ENCODE results near the gene TBC1D16. TPM values are rescaled to one million over a fixed set of nuclear protein-coding genes. Genes with fewer than 3 reads are reported as not detected.

The TBC1D16 gene
- total RNA-seq, 2 experiments from 2014 or later = 6.5 to 6.8 TPM

DNA sequence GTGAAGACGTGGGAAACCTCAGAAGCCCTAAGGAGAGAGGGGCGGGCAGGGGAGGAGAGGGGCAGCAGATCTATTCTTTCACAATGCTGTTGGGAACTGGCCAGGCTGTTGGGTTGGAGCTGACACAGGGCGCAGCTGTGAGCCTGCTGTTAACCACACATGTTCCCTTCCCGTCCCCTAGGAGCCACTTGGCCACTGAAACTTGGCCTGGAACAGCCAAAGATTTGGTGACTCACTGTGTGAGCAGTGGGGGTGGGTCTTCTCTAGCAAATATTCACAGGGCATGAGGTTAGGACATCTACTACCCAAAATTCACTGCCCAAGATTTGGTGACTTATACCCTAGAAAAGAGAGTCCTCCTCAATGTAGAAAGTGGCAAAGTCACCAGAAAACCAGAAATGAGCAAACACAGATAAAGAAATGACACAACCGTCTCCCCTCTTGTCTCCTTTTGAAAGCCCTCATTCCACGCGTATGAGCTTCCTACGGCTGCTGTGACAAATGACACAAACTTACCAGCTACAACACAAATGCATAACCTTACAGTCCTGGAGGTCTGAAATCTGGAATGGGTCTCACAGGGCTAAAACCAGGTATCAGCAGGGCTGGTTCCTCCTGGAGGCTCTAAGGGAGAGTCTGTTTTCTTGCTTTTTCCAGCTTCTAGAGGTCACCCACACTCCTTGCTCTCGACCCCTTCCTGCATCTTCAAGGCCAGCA is 6.3 kb downstream of the TBC1D16 start:
- CTCF ChIA-PET = interaction anchor here (0.9 kb wide), 1 partner anchor 24 kb away, joined by 3 read pairs; no protein-coding TSS in a partner anchor
- POLR2A ChIA-PET = interaction anchor here (0.6 kb wide), 1 partner anchor 8 kb away, joined by 3 read pairs; no protein-coding TSS in a partner anchor

- POLR2A ChIA-PET = no interaction called here
- CTCF ChIA-PET = interaction anchor here (1.1 kb wide), 1 partner anchor 20 kb away, joined by 3 read pairs; no protein-coding TSS in a partner anchor
Measured at GRCh38 chr17:80028030-80028429, 7.6 kb downstream of the TBC1D16 start.

DNA sequence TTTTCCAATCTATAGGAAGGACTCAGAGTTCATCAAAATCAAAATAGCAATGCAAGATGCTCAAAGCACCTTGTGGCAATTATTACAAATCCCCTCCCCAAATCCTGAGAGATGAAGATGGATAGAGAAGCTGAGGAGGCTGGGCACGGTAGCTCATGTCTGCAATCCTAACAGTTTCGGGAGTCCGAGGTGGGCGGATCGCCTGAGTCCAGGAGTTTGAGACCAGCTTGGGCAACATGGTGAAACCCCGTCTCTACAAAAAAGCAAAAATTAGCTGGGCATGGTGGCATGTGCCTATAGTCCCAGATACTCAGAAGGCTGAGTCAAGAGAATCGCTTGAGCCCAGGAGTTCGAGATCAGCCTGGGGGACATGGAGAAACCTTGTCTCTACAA is 8.6 kb downstream of the TBC1D16 start:
- ChIA-PET POLR2A (no interaction called here), CTCF (interaction anchor here (1.1 kb wide), 1 partner anchor 19 kb away, joined by 3 read pairs; no protein-coding TSS in a partner anchor)

GRCh38 chr17:80026359-80027042 is 9.2 kb downstream of the TBC1D16 start:
- CTCF ChIA-PET = interaction anchor here (1.3 kb wide), 1 partner anchor 18 kb away, joined by 4 read pairs; no protein-coding TSS in a partner anchor
- POLR2A ChIA-PET = no interaction called here

DNA sequence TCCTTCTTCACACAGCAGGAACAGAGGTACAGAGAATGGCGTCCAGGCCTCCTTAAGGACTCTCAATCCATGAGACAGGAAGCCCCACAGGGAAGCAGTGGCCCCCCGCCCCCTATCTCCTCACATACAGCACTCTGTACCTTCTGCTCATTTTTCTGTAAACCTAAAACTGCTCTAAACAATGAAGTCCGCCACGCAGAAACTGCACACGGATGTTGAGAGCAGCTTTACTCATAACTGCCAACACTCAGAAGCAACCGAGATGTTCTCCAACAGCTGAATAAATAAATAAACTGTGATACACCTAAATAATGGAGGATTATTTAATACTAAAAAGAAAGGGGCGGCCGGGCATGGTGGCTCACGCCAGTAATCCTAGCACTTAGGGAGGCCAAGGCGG is 9.9 kb downstream of the TBC1D16 start:
- POLR2A ChIA-PET = no interaction called here
- CTCF ChIA-PET = interaction anchor here (1.3 kb wide), 1 partner anchor 17 kb away, joined by 4 read pairs; no protein-coding TSS in a partner anchor

- CTCF ChIA-PET = interaction anchor here (0.6 kb wide), 1 partner anchor 20 kb away, joined by 3 read pairs; no protein-coding TSS in a partner anchor
- POLR2A ChIA-PET = no interaction called here
Measured at GRCh38 chr17:80025140-80025539, 10.5 kb downstream of the TBC1D16 start.

DNA sequence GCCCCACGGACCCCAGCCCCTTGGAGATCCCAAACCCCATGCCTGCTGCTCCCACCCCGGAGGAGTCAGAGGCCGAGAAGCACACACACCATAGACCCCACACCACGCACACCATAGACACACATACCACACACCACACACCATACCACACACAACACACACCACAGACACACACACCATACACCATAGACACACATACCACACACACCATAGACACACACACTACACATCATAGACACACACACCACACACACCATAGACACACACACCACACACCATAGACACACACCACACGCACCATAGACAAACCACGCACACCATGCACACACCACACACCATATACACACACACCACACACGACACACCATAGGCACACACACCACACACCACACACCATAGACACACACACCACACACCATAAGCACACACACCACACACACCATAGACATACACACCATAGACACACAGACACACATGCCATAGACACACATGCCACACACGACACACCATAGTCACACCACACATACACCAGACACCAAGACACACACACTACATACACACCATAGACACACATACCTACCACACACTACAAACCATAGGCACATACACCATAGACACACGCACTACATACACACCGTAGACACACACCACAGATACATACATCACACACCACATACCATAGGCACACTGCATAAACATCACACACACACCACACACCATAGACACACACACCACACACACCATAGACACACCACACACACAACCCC is 11.3 kb downstream of the TBC1D16 start:
- POLR2A ChIA-PET = no interaction called here
- CTCF ChIA-PET = no interaction called here

GRCh38 chr17:80023481-80024205 is 12.0 kb downstream of the TBC1D16 start:
- POLR2A ChIA-PET = no interaction called here
- CTCF ChIA-PET = no interaction called here

DNA sequence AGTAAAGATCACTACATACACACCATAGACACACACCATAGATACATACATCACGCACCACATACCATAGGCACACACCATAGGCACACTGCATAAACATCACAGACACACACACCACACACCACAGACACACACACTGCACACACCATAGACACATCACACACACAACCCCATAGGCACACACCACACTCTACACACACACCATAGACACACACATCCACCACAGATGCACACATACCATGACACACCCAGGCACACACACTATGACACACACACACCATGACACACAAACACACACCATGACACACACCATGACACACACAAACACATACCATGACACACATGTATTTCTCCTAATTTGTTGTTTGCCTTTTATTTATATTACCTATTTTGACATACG is 14.1 kb downstream of the TBC1D16 start:
- POLR2A ChIA-PET = no interaction called here

GRCh38 chr17:80018917-80019651 is 16.6 kb downstream of the TBC1D16 start:
- ChIA-PET POLR2A (no interaction called here), CTCF (no interaction called here)

More for the DNA sequence above, 14.1 kb downstream of the TBC1D16 start:
- CTCF ChIA-PET = no interaction called here

GRCh38 chr17:80017226-80018010 is 18.3 kb downstream of the TBC1D16 start:
- ChIA-PET CTCF (interaction anchor here (2.5 kb wide), 1 partner anchor 11 kb away, joined by 13 read pairs; no protein-coding TSS in a partner anchor), POLR2A (no interaction called here)

GRCh38 chr17:80012765-80013741 is 22.6 kb downstream of the TBC1D16 start:
- CTCF ChIA-PET = no interaction called here
- POLR2A ChIA-PET = interaction anchor here (0.5 kb wide), 1 partner anchor 1004 kb away, joined by 3 read pairs; the partner anchor contains the start of gene CANT1

DNA sequence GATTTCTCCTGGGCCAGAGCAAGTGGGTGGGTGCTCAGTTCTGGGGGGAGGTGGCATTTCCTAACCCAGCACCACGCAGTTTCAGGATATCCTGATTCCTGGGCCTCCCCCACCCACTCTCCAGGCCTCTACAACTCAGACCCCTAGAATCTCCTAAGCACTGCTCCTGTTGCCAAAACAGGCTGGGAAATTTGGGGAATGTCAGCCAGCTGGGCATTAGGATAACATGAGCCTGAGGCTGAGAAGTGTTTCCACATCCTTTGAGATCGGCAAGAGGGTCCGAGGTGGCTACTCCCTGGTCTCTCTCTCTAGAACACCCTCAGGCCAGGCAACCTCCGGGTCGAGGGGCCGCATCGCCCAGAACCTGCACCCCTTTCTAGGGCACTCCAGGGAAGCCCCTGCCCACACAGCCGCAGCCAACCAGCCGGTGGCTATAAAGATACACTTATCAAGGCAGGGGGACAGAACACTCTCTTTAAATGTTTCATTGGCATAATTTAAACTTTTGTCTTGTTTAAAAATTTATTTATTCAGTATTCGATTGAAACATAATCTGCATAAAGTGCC is 23.6 kb downstream of the TBC1D16 start:
- ChIA-PET POLR2A (no interaction called here), CTCF (no interaction called here)

DNA sequence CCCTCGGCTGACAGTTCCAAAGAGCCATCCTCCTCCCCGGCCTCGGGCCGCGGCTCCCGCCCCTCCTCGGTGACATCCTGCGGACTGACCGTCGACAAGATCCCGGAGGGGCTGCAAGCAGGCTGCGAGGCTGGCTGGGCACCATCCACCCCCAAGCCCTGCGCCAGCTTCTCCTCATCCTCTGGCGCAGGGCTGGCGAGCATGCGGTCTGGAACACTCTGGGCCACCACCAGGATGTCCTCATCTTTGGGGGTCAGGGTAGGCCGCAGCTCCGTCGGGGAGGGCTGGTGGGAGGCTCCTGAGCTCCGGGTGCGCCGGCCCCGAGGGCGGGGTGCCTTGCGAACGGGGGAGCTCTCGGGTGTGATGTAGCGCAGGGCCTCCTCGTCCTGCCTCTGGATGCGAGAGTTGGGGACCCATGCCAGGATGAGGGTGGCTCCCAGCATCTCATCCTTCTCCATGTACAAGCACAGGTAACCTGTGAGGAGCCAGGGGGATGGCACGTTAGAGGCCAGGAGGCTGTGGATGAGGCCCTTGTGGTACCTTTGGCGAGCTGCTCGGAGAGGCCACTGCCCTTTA is 25.3 kb downstream of the TBC1D16 start:
- ChIA-PET CTCF (no interaction called here), POLR2A (interaction anchor here (0.7 kb wide), 1 partner anchor 280 kb away, joined by 7 read pairs; no protein-coding TSS in a partner anchor)

GRCh38 chr17:80009391-80010282 is 26.0 kb downstream of the TBC1D16 start:
- POLR2A ChIA-PET = no interaction called here
- CTCF ChIA-PET = interaction anchor here (1.0 to 2.0 kb wide), 4 partner anchors 17 to 334 kb away, joined by 3 to 7 read pairs (median 4); no protein-coding TSS in a partner anchor

Measured in activated CD8-positive, alpha-beta memory T cell treated with anti-CD3 and anti-CD28 coated beads for 36 hours (primary cell).